Gastroesophageal sphincter (tissue), 3 donors: Measurements from ENCODE around the gene RAG2.

Source experiments
- POLR2A ChIP-seq, 2 donors: fragments of 450-650 bp; IDR thresholded peaks; one replicate each; pipeline ENCODE4 v1.6.1; 2017; ENCODE audit warnings: antibody characterized with exemption in 2 of 2, mild to moderate bottlenecking in 2 of 2, moderate library complexity in 1 of 2
- TF ChIP-seq, protein P1 (sequence below), 4 experiments: fragments of 200-600 bp in 2 of 4; fragments of 450-650 bp in 2 of 4; sonication (generic) in 1 of 4; IDR thresholded peaks; one replicate each; pipeline ENCODE4 v1.5.1; 2017 to 2019; ENCODE audit warnings: antibody characterized with exemption in 4 of 4, mild to moderate bottlenecking in 2 of 4, moderate library complexity in 2 of 4

DNA sequence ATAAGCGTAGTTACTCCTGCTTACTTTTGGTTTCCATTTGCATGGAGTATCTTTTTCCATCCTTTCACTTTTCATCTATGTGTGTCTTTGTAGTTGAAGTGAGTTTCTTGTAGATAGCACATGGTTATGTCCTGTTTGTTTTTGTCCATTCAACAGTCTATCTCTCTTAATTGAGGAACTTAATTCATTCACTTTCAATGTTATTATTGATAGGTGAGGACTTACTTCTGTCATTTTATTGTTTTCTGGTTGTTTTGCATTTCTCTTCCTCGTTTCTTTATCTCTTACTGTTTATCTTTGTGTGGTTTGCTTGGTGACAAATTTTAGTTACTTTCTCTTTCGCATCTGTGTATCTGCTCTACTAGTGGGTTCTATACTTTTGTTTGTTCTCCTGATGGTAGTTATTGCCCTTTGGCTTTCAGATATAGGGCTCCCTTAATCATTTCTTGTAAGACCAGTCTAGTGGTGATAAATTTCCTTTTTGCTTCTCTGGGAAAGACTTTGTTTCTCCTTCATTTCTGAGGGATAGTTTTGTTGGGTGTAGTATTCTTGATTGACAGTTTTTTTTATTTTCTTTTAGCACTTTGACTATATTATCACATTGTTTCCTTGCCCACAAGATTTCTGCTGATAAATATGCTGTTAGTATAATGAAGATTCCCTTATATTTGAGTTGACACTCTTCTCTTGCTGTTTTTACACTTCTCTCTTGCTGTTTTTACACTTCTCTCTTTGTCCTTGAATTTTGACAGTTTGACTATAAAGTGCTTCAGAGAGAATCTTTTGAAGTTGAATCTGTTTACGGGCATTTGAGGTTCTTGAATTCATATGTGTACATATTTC lies 39.2 kb downstream of the RAG2 start:
- TF ChIP-seq, protein P1, sequence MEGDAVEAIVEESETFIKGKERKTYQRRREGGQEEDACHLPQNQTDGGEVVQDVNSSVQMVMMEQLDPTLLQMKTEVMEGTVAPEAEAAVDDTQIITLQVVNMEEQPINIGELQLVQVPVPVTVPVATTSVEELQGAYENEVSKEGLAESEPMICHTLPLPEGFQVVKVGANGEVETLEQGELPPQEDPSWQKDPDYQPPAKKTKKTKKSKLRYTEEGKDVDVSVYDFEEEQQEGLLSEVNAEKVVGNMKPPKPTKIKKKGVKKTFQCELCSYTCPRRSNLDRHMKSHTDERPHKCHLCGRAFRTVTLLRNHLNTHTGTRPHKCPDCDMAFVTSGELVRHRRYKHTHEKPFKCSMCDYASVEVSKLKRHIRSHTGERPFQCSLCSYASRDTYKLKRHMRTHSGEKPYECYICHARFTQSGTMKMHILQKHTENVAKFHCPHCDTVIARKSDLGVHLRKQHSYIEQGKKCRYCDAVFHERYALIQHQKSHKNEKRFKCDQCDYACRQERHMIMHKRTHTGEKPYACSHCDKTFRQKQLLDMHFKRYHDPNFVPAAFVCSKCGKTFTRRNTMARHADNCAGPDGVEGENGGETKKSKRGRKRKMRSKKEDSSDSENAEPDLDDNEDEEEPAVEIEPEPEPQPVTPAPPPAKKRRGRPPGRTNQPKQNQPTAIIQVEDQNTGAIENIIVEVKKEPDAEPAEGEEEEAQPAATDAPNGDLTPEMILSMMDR (IDR thresholded peaks at IDR 0.05), result no peak
- no peak for TF ChIP-seq POLR2A (IDR thresholded peaks at IDR 0.05)
